CD4-positive, alpha-beta T cell treated with Interleukin-15 for 4 hours (primary cell): ENCODE results near the gene MICOS13.
A peak's percentile ranks its signal among the peaks of the same experiment; 100 is the strongest.
"Not testable (repeated sequence)": the region's sequence is repeated elsewhere in the genome, so short reads cannot be mapped to it uniquely, and the experiment has no call there.

Experiments
- DNase-seq: peaks from one replicate; pipeline ENCODE4 v3.0.0-alpha.2; 2020; ENCODE audit warnings: low spot score

MICOS13 gene

DNA sequence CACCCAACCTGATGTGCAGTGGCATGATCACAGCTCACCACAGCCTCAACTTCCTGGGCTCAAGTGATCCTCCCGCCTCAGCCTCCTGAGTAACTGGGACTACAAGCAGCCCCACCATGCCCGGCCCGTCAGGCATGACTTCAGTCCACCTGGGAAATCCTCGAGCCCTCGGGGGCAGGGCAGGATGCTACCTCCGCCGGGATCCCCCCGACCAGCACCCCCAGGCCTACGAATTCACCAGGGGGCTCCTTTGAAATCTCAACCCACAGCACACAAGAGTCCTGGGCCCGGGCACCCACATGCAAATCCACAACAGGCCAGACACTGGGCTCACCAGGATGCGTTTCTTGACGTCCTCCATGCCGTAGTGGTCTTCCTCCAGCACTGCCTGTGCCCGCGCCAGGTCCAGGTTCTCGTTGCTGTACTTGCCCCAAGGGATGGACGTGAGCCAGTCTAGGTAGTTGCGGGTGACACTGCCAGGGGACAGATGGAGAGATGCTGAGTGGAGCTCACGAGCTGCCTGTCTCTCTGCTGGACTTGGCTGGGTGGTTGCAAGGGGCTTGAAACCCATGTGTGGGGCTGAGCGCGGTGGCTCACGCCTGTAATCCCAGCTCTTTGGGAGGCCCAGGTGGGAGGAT lies 20.3 kb upstream of the MICOS13 start:
- no peak for DNase-seq

DNA sequence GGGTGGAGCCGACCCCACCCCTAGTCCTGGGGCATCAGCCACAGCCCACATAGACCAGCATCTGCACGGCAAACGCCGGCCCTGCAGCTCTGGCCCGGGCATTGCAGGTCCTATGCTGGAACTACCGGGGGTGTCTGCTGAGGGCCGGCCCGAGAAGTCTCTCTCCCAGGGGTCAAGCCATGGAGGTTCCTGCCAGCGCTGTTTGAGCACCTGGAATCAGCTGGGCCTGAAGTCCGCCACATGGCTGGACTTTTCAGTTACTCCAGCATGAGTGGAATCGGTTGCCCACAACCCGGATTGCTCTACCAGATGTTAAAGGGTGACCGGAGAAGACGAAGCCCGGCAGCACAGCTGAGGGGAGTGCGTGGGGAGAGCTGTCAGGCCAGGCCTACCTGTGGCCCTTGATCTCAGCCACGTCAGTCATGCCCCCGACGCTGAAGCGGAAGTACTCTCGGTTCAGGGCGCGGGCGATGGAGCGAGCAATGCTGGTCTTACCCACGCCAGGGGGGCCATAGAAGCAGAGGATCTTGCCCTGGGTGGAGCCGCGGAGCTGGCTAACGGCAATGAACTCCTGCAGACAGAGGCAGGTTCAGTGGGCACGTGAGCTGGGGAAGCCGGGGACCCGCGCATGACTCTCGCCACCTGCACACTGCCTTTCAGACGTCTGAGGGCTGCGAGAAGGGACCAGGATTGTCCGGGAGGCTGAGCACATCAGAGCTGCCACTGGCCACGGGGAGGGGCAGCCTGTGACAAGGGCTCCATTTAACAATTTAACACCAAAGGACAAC lies 18.5 kb upstream of the MICOS13 start:
- no peak for DNase-seq

DNA sequence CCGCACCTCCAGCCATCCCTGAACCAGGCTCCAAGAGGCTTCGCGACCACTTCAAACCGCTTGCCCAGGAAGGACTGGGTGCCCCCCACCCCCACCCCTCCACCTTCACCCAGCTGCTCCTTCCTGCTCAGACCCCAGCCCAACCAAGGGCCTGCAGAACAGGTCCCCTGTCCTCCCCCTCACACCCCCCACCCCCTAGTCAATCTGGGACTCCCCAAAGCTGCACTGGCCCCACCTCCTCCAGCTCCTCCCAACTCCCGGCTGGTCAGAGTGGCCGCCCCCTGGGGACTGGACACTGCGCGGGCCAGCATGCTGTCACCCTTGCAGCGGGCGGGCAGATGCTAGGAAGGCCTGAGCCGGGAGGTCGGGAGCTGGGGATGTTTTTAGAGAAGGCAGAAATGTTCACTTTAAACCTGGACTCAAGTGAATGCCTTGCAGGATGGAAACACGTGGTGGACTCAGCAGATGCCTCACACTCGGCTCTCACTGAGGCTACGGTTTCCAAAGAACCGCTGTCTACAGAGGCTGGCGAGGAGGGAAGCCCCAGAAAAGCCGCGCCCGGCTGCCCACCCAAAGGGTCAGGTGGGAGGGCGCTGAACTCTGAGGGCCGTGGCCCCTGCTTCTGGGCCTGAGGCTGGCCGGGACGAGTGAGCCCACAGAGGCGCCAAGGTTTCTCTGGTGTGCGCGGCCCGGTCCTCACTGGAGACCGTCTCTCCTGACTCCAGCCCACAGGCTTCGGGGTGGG lies 17.7 kb upstream of the MICOS13 start:
- DNase-seq = no peak

DNA sequence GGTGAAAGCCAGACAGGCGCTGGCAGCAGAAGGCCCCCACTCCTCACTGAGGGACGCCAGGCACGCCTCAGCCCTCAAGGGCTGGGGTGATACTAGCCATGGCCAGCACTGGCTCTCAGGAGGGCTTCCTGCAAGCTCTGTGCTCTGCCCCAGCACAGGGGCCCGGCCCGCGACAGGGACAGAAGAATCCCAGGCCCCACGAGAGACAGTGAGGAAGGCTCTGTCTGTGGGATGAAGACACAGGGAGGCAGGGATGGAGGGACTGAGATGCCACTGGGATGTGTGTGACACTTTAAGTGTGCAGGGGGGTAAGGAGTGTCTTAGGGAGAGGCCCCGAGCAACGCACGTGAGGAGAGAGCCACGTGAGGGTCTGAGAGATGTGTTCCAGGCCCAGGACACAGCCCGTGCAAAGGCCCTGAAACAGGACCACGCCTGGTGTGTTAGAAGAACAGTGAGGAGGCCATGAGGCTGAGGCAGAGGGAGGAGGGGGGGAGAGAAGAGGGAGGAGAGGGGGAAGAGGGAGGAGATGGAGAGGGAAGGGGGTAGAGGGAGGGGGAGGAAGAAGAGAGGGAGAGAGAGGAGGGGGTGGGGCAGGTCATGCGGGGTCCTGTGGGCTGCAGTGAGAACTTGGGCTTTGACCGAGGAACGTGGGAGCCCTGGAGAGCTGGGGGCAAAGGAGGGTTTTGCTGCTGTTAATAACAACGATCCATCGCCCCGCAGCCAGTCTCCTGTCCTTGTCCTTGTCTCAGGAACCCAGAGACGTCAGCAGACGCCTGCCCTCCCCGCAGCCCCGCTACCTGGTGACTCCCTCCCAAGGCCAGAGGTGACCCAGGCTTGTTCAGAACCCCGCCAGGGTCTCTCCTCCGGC lies 16.9 kb upstream of the MICOS13 start:
- no peak for DNase-seq

DNA sequence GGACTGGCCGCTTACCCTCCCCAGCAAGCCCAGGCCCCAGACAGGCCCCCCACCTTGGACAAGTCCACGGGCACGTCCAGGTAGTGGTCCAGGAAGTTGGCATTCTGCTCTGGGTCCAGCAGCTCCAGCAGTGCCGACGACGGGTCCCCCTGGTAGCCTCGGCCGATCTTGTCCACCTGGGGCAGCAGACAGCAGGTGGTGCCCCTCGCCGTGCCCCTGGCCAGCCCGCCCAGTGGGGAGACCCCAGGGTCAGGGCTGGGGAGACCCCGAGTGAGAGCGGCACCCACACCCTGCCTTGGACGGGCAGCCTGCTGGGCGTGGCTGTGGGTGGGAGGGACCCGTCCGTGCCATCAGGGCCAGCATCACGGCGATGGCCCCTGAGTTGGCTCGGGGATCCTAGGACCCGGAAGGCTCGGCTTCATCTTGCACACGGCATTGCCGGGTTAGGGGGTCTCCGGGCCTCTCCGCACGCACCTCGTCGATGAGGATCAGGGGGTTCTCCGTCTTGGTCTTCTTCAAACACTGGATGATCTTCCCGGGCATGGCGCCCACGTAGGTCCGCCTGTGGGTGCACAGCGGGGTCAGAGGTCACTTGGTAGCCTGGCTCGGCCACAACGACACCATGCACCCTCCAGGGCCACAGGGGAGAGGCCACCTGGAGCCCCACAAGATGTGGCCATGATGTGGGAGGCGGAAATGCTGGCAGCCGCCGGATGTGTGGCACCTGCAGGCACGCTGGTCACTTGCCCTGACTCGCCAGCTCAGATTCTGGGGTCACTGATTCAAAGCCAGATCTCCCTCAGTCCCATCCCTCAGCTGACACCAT lies 16.1 kb upstream of the MICOS13 start:
- no peak for DNase-seq

DNA sequence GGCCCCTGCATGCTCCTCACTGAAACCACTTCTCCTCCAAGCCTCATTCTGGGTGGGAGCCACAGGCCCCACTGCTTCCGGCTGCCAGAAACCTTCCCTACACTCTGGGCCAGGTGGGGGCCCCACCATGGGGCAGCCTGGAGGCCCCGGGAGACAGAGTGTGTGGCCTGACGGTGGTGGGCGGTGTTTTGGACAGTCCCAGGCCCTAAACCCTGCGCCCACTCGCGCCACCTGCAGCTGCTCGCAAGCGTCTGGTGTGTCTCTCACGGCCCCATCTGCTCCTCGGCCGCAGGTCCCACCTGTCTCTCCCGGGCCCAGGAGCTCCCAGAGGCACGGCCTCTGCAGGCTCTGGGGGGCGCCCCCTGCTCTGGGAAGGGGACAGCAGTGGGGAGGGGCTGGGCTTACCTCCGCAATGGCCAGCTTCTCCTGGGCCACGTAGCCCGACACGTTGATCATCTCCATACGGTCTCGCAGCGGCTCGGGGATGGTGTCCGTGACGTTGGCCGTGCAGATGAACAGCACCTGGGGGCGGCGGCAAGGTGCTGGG lies 15.4 kb upstream of the MICOS13 start:
- DNase-seq = no peak

DNA sequence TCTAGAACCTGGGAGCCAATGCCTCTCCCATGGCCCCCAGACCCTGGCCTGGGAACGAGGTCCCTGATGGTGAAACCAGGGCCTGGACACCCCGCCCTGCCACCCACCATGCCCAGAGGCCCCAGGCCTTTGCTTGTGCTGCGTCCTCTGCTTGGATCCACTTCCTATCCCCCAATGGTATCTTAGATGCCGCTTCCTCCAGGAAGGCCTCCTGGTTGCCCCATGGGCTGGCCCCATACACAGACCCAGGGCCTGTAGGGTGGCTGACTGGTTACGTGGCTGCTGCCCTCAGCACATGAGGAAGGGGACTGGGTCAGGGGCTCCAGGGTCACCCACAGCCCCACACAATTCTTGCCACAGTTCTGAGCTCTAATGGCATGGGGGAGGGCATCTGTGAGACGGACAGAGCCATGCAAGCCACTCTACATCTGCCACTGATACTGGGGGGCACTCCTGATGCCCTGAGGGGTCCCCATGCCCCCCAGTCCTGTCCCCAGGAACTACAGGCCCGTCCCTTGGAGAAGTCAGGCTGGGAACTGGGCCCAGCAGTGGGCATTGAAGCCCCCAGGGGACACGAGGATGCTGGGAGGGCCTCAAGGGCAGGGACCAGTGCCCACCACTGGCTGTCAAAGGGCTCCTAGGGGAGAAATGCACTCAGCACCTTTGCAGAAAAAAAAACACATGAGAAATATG lies 14.8 kb upstream of the MICOS13 start:
- DNase-seq = no peak

DNA sequence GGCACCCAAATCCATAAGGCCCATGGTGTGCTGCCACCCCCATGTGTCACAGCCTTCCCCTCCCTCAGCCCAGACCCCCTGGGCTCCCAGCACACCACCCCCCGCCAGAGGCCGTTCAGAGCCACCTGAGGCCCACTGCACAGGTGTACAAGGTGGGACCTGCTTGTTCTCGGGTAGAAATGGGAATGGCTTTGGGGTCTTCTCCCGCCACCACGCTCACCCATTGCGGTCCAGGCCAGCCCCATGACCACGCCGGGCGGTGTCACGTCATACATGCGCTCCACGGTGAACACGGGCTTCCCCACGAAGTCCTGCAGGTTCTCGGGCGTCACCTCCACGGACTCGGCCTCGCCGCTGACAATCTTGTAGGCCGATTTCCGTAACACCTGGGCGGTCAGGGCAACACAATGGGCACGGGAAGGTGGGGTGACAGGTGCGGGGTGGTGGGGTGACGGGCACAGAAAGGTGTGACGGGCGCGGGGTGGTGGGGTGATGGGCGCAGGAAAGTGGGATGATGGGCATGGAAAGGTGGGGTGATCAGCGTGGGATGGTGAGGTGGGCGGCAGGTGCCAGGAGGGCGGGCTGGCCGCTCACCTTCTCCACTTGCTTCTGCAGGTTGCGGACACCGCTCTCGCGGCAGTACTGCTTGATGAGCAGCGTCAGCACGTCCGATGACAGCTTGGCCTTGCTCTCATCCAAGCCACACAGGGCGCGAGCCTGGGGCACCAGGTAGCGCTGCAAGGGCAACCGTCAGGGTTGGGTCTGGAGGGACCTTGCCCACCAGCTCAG lies 14.0 kb upstream of the MICOS13 start:
- DNase-seq = no peak

DNA sequence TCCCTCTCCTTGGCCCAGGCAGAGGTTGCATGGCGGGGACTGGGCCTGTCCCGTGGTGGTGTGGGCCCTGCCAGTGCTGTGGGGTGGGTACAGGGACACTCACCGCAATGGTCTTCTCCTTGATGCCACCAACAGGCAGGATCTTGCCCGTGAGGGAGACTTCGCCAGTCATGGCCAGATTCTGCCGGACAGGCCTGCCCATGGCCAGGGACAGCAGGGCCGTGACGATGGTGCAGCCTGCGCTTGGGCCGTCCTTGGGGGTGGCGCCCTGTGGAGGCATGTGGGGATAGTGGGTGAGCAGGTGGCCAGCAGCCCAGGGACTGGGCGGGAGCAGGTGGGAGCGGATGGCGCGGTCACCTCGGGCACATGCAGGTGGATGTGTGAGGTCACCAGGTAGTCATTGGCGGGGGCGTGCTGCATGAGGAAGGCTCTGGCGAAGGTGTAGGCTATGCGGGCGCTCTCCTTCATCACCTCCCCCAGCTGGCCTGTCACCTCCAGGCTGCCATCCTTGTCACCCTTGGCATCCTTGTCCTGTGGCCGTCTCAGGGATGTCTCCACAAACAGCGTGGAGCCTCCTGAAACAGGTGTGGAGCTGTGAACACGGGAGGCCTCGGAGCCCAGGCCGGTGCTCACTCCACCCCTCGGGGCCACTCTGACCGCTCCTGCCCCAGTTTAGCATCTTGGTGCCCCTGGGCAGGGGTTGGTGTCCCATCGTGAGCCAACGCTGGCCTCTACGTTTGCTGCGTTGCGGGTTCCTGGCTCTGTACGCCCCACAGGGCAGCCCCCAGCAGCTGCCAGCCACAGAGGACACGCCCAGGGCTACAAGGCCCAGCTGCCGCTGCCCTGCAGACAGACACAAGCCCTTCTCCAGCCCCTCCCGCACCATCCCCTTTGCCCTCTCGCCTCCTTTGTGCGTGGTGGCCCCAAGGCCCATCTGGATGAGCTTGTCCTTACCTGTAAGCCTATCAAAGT lies 13.2 kb upstream of the MICOS13 start:
- no peak for DNase-seq

DNA sequence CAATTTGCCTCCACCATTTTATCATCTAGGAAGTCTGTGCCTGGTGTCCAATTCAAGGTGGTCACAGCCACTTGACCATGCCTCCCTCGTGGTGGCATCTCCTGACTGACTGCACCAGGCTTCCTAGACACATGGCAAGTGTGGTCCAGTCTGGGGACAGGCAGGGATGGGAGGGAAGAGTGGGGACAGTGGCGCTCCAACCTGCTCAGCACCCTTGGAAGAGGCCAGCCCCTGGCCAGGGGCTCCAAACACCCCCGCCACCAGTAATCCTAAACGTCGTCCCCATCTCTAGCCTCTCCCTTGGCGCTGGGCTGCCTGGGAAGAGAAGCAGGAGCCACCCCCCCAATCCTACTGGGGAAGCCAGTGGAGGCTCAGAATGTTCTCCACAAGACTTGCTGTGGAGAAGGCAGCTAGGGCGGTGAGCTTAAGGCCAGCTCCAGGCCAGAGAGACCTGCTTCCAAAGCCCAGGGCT lies 12.4 kb upstream of the MICOS13 start:
- DNase-seq = no peak

DNA sequence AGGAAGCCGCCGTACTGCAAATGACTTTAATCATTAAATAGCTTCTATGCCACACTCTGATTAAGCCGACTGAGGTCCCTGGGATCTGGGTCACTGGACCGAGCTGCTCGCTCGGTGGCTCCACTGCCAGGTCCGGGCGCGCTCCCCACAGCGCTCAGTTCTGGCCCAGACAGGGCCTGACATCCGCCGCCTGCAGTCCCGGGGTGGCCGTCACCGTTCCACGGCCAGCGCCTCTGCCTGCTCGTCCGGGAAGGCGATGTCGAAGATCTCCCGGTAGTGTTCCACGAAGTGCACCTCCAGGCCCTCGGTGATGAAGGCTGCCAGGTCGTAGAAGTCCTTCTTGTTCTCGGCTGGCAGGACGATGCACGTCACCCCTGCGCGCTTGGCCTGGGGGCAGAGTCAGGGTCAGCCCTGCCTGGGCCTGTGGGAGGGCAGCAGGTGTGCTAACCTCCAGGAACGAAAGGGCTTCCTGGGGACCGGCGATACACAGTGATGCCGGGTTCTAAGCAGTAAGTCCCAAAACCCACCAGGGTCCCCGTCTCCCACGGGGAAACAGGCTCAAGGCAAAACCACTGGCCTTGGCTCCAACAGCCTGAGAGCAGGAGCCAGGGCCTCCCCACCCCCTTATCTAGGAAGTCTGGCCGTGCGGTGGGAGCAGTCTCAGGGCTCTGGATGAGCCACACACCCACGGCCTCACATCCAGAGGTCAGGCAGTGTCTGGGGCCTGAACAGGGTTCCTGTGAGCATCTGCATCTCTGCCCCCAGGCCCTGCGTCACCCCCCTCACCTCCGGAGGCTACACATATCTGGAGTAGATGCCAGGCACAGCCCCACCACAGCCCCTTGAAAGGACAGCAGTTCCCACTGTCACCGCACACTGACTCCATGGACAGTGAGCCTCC lies 11.8 kb upstream of the MICOS13 start:
- no peak for DNase-seq

DNA sequence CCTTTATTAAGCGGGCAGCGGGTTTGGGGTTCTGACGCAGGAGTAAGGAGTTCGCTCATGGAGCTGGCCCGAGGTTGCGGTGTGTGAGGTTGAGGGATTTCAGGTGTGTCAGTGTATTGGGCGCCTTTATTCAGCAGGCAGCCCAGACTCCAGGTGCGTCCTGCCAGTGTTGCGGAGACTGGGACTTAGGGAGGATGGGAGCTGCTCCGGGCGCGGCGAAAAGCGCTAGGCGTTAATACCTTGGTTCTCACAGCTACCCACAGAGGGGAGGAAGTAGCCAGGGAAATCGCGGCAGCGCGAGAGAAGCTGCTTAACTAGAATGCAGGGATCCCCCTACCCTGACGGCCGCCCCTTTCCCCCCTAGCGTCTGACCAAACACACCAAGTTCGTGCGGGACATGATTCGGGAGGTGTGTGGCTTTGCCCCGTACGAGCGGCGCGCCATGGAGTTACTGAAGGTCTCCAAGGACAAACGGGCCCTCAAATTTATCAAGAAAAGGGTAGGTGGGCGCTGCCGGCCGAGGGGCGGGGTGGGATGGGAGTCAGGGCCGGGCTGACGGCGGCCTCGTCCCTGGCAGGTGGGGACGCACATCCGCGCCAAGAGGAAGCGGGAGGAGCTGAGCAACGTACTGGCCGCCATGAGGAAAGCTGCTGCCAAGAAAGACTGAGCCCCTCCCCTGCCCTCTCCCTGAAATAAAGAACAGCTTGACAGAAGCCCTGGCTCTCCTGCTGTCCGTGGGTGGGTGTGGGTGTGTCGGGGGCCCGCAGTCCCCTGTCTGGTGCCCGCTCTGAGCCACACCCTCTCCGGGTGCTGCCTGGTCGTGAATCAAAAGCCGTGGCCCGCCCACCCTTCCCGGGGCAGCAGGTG lies 10.9 kb upstream of the MICOS13 start:
- peak; percentile 15 for DNase-seq

DNA sequence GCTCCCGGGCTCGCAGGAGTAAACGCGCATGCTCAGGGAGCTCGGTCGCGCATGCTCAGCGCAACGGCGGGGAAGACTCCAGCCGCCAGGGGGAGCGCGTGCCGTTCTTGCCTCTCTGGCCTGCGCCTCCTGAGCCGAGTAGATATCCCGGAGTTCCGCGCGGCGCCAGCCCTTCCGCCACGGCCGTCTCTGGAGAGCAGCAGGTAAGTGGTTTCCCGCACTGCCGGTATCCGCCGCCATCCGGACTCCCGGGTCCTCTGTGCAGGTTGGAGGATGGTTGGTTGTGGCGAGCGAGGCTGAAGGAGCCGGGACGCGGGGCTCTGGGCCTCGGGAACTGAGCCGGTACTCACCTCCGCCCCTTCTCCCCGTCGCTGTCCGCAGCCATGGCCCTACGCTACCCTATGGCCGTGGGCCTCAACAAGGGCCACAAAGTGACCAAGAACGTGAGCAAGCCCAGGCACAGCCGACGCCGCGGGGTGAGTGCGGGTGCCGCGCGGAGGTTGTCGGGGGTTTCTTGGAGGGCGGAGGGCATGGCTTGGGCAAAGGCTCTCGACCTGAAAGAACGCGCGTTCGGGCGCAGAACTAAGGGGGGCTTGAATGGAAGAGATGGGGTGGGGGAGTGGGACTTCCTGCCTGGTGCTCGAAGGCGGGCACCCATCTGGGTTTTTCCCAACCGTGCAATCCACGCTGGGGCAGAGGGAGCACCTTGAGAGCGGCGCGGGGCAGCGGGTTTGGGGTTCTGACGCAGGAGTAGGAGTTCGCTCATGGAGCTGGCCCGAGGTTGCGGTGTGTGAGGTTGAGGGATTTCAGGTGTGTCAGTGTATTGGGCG lies 10.0 kb upstream of the MICOS13 start, which contains the start of gene RPL36:
Gene RPL36 (plus strand): TSS at position 171 of the 830 bp plus-strand sequence. CDS start 213 bp downstream, at position 384.
- DNase-seq = peak; percentile 98

DNA sequence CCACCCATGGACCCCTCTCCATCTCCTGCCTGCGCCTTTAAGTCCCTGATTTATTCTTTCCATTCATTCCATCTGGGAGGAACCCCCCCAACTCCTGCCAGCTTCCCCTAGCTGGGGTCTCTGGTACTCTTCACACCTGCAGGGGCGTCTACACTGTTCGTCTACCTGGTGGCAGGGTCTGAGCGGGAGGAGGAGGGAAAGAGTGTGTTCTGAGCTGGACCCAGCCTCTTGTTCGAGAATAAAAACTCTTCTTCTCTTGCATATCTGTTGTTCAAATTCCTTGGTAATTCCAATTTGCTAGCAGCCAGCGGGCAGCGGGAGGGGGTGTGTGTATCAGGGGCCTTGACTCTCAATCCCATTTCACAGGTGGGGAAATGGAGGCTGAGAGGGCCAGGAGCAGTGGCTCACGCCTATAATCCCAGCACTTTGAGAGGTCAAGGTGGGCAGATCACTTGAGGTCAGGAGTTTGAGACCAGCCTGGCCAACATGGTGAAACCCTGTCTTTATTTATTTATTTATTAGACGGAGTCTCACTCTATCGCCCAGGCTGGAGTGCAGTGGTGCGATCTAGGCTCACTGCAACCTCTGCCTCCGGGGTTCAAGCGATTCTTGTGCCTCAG lies 8.1 kb upstream of the MICOS13 start:
- not testable (repeated sequence) for DNase-seq
